Measurements from ENCODE around the gene TEX2.

TEX2 gene, protein sequence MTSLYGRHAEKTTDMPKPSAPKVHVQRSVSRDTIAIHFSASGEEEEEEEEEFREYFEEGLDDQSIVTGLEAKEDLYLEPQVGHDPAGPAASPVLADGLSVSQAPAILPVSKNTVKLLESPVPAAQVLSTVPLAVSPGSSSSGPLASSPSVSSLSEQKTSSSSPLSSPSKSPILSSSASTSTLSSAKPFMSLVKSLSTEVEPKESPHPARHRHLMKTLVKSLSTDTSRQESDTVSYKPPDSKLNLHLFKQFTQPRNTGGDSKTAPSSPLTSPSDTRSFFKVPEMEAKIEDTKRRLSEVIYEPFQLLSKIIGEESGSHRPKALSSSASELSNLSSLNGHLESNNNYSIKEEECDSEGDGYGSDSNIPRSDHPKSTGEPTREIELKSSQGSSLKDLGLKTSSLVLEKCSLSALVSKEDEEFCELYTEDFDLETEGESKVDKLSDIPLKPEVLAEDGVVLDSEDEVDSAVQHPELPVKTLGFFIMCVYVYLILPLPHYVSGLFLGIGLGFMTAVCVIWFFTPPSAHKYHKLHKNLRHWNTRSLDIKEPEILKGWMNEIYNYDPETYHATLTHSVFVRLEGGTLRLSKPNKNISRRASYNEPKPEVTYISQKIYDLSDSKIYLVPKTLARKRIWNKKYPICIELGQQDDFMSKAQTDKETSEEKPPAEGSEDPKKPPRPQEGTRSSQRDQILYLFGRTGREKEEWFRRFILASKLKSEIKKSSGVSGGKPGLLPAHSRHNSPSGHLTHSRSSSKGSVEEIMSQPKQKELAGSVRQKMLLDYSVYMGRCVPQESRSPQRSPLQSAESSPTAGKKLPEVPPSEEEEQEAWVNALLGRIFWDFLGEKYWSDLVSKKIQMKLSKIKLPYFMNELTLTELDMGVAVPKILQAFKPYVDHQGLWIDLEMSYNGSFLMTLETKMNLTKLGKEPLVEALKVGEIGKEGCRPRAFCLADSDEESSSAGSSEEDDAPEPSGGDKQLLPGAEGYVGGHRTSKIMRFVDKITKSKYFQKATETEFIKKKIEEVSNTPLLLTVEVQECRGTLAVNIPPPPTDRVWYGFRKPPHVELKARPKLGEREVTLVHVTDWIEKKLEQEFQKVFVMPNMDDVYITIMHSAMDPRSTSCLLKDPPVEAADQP

DNA sequence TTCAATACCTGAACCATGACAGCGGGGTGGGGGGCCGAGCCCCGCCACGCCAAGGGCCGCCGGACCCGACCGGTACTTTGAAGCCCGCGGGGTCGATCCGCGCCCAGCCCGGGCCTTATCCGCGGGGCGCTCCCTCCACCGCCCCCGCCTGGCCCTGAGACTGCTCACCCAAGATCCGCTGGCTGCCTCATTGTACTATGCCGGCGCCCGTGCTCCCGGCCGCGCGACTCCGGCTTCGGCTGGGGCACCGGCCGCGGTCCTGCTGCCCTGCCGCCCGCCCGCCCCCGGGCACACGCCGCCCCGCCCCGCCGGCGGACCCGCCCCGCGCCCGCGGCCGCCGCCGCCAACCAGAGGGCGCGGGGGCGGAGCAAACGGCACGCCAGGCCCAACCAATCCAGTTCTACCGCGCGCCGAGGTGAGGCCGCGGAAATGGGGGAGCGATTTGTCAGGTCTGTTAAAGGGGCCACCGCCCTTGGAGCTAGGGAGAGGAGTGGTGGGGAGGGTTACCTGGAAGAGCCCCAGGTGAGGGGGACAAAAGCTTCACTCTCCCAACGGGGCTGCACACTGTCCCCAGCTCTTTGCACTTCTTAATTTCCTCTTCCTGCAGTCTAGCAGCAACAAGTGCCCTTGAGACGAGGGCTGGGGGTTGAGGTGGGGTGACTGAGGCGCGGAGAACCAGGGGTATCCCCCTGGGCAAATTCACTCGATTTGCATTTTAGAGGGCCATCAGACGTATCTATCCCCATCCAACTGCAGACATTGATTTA is at the start of gene TEX2:
Gene TEX2 (minus strand): TSS at position 261 of the 767 bp plus-strand sequence. CDS start 49,043 bp downstream, outside the sequence.
- DNase-seq = peak; percentile 96

DNA sequence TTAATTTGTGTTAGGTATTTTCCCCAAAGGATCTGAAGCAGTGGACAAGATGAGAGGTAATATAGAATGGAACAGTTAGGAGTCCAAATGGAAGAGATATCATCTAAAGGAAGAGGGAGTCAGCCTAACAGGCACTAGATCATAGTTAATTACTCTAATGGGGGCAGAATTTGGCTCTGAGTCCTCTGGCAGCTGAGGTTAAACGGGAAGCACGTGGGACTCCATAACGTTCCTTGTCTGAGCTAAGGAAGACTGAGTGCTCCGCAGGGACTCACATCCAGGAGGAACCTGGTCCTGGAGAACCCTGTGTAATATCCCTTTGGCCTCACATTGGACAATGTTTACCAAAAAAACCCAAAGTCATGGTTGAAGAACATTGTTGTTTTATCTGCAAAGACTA is 46.6 kb upstream of the TEX2 start:
- DNase-seq = peak; percentile 17

DNA sequence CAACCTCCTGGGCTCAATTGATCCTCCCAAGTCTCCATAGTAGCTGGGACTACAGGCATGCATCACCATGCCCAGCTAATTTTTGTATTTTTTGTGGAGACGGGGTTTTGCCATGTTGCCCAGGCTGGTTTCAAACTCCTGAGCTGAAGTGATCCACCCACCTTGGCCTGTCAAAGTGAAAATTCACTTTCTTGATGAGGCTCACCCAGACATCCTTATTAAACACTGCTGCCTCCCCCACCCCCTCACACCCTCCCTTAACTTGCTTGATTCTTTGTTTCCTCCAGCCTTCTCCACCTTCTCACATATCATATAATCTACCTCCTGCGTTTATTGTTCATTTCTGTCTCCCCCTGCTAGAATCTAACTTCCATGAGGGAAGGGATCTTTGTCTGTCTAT is 46.0 kb upstream of the TEX2 start:
- no peak for DNase-seq

DNA sequence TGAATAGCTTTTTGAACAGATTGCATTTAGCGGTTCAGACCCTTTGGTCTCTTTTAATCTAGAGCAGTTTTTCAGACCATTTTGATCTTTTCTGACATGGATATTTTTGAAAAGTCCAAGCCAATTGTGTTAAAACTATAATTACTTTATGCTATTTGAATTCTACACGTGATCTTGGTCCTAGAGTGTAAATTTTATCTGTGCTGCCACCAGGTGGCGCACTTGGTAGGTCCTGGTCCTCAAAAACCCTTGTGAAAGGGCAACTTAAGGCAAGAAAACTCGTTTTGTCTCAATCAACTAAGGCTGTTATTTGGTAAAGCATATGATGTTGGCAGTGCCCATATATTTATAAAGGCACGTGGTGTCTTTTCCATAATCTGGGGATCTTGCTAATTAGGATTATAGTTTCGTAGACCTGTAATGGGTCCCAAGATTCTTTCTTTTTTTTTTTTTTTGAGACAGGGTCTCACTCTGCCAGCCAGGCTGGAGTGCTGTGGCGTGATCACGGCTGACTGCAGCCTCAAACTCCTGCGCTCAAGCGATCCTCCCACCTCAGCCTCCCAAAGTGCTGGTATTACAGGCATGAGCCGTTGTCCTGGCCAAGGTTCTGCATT is 43.9 kb upstream of the TEX2 start:
- DNase-seq = peak; percentile 75

DNA sequence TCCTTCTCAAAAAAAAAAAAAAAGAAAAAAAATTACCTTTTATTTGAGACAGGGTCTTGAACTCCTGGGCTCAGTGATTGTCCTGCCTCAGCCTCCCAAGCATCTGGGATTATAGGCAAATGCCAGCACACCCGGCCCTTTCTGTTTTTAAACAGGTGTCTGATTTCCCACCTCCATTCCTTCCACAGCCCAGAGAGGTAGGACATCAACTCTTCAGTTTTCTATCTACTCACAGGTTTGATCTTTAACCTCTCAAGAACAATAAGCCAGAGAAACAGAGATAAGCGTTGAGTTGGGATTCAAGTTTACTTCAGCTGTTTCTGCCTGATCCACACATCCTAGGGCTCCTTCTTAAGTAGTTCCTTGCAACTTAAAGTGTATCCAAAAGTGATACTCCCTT is 41.5 kb upstream of the TEX2 start:
- DNase-seq = no peak

DNA sequence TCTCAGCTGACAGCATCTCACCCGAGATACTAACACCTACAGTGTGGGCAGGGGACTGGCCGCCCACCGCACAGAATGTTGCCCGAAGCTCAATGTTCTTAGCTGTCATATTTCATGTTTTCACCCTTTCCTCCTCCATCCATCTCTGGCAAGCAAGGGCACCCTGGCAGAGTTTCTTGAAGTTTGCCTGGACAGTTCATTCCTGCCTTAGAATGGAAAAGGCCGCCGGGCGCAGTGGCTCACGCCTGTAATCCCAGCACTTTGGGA is 37.6 kb upstream of the TEX2 start:
- no peak for DNase-seq

DNA sequence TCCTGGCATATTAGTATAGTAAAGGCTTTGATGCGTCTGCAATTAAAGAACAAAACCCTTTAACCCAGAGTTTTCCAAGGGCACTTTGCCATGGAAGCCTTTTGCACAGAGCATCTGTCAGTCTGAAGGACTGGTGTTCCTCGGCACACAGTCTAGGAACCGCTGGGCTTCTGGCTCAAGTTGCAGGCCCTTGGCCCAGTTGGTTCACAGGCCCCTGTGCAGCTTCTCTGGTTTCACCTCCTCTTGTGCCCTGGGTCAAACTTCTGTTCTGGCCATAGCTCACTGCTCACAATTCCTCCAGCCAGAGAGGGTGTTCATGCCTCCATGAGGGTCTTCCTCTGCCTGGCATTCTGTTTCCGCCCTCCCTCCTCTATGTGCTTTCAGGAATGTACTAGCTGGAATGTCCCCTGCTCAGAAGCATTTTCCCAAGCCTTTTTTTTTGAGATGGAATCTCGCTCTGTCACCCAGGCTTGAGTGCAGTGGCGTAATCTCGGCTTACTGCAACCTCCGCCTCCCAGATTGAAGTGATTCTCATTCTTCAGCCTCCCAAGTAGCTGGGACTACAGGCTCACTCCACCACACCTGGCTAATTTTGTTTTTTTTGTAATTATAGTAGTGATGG is 34.5 kb upstream of the TEX2 start:
- no peak for DNase-seq

DNA sequence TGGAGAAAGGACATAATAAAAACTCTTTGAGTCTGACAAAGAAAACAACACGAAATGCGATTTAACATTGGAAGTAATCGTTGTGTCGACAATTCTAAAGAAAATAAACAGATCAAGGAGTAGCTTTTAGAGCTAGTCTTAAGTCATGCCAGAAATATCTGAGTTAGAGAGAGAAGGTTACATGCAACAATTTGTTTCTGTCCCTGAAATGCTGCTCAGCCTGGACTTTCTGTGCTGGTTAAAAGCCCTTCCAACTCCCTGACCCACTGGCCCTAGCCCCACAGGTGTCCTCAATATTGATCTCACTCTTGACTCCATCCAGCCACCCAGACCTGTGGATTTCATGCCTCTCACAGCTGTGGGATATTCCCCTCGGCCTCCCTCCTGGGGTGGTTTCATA is 33.2 kb upstream of the TEX2 start:
- no peak for DNase-seq

DNA sequence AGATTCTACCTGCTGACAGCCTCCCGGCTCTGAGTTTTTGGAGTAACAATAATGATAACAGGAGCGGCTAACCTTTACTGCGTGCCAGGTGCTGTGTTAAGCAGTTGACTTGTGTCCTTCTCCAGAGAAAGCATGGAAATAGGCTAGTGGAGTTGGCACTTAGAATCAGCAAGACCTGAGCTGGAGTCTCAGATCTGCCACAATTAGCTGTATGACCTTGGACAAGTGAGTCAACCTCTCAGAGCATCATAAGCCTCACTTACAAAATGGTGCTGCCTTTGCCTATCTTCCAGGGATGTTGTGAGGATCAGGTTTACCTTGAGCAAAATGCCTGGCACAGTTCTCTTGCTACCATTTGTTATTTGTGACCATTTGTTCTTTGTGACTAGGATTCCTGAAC is 32.1 kb upstream of the TEX2 start:
- no peak for DNase-seq

DNA sequence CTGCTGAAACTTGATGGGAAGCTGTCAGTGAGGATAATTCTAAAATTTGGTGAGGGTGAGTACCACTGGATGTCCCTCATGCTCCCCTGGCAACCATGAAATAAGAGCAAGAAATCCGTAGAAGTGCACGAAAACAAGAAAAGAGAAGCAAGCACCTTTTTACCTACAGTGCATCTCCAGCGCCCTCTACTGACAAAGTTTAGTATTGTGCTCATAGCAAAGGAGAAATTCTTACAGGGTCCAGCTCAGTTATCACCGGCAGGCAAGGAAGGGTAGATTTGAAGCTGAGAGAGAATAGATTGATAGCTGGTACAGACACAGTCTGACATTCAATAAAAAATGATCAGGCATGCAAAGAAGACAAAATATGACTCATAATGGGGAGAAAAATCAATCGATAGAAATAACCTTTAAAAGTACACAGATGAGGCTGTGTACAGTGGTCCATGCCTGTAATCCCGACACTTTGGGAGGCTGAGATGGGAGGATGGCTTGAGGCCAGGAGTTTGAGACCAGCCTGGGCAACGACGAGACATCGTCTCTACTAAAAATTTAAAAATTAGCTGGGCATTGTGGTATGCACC is 28.3 kb upstream of the TEX2 start:
- peak; percentile 49 for DNase-seq

DNA sequence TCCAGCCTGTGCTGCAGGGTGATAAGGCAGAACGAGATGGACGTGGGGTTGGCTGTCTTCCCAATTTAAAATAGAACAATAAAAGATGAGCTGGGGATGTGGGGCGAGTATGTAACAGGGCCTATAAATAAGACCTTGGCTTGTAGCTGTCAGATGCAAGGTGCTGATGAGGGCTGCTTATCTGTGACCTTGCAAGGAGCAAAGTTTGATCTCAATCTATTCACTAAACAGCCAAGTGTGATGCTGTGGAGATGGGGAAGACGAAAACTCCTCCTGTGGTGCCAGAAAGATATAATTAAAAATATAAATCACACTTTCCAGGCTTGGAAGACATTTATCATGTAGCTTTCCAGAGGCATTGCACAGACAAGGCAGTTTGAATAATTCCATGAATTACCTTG is 26.7 kb upstream of the TEX2 start:
- no peak for DNase-seq

DNA sequence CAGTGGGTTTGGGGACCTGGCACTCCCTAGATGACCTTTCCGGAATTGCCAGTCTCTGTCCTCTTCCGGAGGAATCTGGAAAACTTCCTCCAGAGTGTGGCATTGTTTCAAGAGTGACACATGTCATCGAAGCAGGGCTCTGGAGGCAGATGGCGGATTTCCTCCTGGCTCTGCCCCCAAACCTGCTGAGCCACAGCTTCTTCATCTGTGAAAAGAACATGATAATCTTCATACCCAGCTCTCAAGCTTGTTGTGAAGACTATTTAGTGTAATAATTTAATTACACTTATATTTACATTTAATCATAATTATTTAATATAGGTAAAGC is 19.7 kb upstream of the TEX2 start:
- peak; percentile 64 for DNase-seq

DNA sequence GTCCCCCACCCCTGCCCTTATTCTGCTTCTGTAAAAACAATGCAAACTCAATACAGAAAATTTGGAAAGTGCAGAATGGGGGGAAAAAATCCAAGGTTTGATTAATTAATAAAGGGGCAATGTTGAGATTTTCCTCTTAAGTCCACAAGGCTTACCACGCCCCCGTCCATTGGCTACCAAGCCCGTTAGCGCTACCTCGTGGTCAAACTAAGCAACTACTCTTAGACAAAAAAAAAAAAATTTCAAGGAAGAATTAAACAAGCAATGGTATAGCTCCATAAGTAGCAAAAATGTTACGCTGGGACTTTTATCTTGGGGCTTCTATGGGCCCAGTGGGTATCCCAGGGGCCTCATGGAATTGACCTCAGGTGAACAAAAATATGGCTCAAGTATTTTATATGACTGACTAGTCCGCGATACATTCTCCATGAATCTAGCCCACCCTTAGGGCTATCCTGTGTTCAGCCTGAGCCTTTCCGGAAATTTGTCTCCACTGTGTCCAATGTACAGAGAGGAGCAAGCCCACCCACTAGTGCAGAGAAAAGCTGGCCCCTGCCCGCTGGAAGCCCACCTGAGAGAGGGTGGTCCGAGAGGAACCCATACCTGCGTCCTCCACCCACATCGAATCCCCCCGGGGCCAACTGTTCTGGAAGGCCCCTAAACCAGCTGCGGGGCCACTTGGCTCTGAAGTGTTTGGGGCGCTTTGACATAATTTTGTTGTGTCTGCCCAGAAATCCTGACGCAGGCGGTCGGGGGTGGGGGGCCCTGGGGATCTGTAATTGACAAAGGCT is 19.1 kb upstream of the TEX2 start:
- DNase-seq = peak; percentile 90

DNA sequence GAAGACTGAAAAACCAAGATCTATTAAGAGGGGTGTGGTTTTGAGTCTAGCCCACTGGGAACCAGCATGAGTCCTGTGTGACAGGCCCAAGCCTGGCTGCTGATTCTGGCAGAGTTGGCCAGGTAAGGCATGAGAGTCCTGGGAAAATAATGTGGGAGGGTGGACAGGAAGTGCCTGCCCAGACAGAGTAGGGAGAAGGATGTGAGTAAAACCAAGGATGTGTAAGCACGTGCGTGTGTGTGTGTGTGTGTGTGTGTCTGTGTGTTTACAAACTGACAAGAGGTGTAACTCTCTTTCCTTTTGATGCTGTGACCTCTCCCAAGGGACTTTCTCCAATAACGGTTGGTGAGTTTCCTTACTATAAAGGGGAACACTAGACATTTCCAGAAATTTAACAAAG is 15.6 kb upstream of the TEX2 start:
- DNase-seq = no peak

DNA sequence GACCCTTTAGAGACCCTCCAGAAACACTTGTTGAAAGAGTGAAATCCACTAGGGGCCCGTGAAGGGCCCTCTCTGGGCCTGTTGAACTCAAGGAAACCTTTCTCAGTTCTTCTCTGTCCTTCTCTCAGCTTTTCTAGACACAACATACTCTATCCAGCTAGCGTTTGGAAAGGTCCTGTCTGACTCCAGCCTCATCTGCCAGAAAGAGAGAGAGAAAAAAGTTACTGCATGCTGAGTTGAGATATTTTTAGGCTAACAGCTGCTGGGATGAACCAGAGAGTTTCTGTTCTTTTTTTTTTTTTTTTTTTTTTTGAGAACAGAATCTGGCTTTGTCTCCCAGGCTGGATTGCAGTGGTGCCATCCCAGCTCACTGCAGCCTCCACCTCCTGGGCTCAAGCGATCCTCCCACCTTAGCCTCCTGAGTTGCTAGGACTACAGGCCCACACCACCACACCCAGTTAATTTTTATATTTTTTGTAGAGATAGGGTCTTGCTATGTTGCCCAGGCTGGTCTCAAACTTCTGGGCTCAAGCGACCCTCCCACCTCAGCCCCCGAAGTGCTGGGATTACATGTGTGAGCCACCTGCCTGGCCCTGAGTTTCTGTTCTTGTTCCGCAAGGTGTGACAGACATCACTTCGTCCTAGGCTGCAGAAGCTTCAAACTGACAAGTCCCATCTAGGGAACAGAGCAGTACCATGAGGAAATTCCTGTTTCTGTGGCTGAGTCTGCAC is 14.9 kb upstream of the TEX2 start:
- DNase-seq = no peak

DNA sequence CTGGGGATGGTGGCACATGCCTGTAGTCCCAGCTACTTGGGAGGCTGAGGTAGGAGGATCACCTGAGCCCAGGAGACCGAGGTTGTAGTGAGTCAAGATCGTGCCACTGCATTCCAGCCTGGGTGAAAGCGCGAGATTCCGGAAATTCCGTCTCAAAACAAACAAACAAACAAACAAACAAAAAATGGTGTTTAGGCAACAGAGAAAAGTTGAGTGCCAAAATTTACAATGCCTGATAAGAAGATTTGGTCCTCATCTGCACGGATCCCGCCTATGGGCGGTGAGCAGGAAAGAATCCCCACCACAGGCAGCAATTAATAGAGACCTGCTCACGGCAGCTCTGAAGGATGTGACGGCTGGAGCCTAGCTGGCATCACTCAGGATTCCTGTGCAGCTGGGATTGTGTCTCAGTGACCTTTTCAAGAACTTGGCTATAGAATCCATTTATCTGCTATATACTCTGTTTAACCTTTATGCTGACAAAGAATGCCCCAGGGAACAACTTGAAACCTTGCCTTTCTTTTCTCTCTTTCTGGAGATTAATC is 14.0 kb upstream of the TEX2 start:
- no peak for DNase-seq

DNA sequence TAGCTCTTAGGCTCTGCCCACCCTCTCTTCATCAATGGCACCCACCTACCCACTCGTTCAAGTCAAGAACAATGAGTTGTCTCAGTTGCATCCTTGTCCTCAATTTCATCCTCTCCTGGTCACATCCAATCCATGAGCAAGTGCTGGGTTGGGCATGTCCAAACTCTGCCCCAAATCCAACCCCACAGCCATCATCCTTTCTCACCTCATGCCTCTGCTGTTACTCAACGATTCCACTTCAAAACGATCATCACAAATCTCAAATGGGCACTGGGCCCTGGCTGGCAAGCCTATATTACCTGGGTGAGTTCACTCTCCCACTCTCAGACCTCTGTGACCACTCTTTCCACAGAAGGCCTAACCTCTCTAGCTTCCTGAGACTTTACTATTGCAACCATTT is 12.0 kb upstream of the TEX2 start:
- no peak for DNase-seq

DNA sequence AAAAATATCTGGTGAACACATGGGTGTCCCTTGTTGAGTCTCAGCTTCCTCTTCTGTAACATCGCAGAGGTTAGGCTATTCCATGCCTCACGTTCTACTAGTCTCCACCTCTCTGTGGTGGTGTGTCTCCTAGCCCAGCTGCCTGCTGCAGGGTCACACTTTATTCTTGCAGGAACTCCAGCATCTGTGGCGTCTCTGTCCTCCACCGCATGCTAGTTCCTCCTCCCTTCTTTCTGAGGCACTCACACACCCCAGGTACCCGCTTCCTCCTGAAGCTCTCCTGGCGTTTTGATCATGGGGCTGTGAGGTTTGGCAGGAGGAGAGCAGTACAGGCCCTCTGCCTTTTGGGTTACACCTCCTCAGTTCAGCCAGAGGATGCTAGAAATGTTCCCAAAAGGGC is 9.9 kb upstream of the TEX2 start:
- DNase-seq = no peak

DNA sequence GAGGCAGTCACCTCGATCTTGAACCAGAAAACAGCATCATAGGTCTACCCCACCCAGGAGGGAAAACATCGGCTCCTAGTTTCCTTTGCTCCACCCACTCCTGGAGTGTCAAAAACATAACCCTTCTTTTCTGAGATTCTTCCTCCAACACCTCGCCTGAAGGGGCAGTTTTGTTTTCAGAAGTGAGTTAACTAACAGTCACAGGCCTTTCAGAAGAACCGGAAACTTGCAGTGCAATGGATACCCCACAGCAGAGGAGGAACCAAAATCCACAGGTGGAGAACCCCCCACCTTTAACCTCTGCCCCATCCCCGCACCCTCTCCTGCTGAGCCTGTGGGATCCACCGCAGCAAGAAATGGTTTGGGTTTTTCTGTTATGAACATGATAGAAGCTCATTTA is 7.8 kb upstream of the TEX2 start:
- no peak for DNase-seq

Data from NCI-H82 (cell line).